ENCODE measurements around the gene LRP8. TPM values are rescaled to one million over a fixed set of nuclear protein-coding genes. Genes with fewer than 3 reads are reported as not detected.

Gene LRP8
- total and polyA plus RNA-seq, 12 donors = 0.37 to 4.7 (median 2.2) TPM

GRCh38 chr1:53319296-53320101 is 8.4 kb downstream of the LRP8 start:
- Histone ChIP-seq H3K27ac (no peak overlapping the region), H3K4me1 (peaks cover 0 to 9% (median 0%) of the 10 kb centered on the region in 9 donors), H3K9me3 (no peaks in the 10 kb centered on the region), H3K4me3 (no peak overlapping the region), H3K27me3 (peaks cover 0 to 2% (median 0%) of the 10 kb centered on the region in 7 donors), H3K36me3 (no peaks in the 10 kb centered on the region)
- ATAC-seq (no peak), DNase-seq (no peak)
- TF ChIP-seq CTCF (IDR thresholded peaks at IDR 0.05) = no peak
- WGBS, 2 donors = 88 to 89% methylated on average over 20 of the region's 20 CpGs
- intact Hi-C loops (cut with DNase I) = loop anchor here in 1 of 10 donors (5.0 kb wide), 1 partner anchor 858 kb away; no protein-coding TSS in a partner anchor

DNA sequence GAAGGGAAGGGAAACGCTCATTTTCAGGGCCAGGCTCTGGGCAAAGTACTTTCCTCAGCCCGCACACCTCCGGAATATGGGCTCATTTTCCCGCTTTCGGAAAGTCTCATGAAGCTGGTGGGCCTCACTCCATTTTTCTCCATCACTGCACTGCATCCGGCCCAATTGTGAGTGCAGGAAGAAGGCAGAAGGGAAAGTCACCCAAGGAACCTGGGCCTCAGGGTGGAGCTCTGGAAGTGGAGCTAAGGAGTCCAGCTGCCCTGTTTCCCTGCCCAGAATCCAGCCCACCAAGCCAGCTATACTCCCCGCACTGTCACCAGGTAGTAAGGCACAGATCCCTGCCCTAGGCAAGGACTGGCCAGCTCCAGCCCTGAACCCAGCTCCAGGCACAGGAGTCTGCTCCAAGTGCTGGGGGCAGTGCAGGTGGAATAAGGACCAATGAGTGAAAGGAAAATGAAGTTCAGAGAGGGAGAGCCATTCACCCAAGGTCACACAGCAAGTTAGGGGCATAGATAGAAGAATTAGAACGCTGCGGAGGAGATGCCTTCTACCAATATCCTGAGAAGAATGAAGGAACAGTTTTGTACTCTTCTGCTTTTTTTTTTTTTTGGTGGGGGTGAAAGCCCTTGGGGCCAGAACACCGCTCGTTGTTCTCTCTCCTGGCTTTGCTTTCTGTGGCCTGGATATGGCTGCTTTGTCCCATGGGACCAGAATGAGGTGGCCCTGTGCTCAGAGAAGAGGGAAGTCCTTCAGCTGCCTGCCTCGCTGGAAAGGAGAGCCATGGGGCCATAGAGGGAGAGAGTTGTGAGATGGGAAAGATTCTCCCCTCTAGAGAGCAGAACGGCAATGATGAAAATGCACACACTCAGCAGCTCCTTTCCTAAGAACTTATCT is 10.0 kb downstream of the LRP8 start:
- Histone ChIP-seq H3K4me3 (no peak overlapping the region), H3K27me3 (no peaks in the 10 kb centered on the region), H3K4me1 (peaks cover 0 to 9% (median 0%) of the 10 kb centered on the region in 9 donors), H3K27ac (no peak overlapping the region), H3K9me3 (no peaks in the 10 kb centered on the region), H3K36me3 (no peaks in the 10 kb centered on the region)
- intact Hi-C loops (cut with DNase I) = no loop called here
- no peak for TF ChIP-seq CTCF (IDR thresholded peaks at IDR 0.05)
- DNase-seq (no peak), ATAC-seq (no peak)
- 81 to 88% methylated on average over 13 of the region's 13 CpGs for WGBS, 2 donors

GRCh38 chr1:53316766-53317581 is 10.9 kb downstream of the LRP8 start:
- intact Hi-C loops (cut with DNase I) = no loop called here
- 52 to 63% methylated on average over 17 of the region's 17 CpGs for WGBS, 2 donors
- Histone ChIP-seq H3K27me3 (no peaks in the 10 kb centered on the region), H3K9me3 (no peaks in the 10 kb centered on the region), H3K36me3 (no peaks in the 10 kb centered on the region), H3K27ac (no peak overlapping the region), H3K4me3 (no peak overlapping the region), H3K4me1 (peaks cover 0 to 9% (median 0%) of the 10 kb centered on the region in 9 donors)
- DNase-seq (no peak), ATAC-seq (peak in 1 of 8 donors; percentile 12)
- no peak for TF ChIP-seq CTCF (IDR thresholded peaks at IDR 0.05)

- Histone ChIP-seq H3K9me3 (no peaks in the 10 kb centered on the region), H3K36me3 (no peaks in the 10 kb centered on the region), H3K4me3 (no peak overlapping the region), H3K4me1 (peaks cover 0 to 9% (median 0%) of the 10 kb centered on the region in 9 donors), H3K27ac (no peak overlapping the region), H3K27me3 (no peaks in the 10 kb centered on the region)
- no peak for TF ChIP-seq CTCF (IDR thresholded peaks at IDR 0.05)
- DNase-seq = no peak
- intact Hi-C loops (cut with DNase I) = no loop called here
- WGBS, 2 donors = 53 to 59% methylated on average over 1 of the region's 1 CpG
- ATAC-seq = no peak
These were observed 11.5 kb downstream of the LRP8 start for GRCh38 chr1:53316424-53316765.

All from heart right ventricle (tissue), 16 donors.